ENCODE measurements around the gene PCBP4.

DNA sequence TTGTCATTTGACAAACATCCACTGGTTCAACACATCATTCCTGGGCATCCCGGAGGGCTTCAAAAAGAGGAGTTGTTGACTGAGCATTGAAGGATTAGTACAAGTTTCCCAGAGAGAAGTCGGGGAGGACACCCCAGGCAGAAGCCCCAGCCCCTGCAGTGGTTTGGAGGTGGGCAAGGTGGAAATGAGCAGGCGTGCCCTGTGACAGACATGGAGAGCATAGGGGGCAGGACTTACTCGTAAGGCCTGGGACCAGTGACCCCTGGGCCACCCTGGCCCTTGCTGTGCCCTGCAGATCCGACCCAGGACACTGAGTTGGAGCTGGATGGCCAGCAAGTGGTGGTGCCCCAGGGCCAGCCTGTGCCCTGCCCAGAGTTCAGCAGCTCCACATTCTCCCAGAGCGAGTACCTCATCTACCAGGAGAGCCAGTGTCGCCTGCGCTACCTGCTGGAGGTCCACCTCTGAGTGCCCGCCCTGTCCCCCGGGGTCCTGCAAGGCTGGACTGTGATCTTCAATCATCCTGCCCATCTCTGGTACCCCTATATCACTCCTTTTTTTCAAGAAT lies 19.2 kb downstream of the PCBP4 start:
- no peak for TF ChIP-seq CTCF (conservative IDR thresholded peaks at IDR 0.05; ENCODE audit: low read depth, low read length)
- no peak for TF ChIP-seq EZH2phosphoT487 (IDR thresholded peaks at IDR 0.05; ENCODE audit: borderline replicate concordance, low read length)
- TF ChIP-seq EZH2 (IDR thresholded peaks at IDR 0.05; ENCODE audit: low read length, unreplicated experiment), result no peak

Measured in PC-3 (cell line).